Measurements from ENCODE around the gene ACAT2. TPM values are rescaled to one million over a fixed set of nuclear protein-coding genes. Genes with fewer than 3 reads are reported as not detected.
"Not testable (repeated sequence)": the region's sequence is repeated elsewhere in the genome, so short reads cannot be mapped to it uniquely, and the experiment has no call there.

Gene ACAT2
- total RNA-seq, 1 experiment from 2014 or later, result 18.8 TPM

DNA sequence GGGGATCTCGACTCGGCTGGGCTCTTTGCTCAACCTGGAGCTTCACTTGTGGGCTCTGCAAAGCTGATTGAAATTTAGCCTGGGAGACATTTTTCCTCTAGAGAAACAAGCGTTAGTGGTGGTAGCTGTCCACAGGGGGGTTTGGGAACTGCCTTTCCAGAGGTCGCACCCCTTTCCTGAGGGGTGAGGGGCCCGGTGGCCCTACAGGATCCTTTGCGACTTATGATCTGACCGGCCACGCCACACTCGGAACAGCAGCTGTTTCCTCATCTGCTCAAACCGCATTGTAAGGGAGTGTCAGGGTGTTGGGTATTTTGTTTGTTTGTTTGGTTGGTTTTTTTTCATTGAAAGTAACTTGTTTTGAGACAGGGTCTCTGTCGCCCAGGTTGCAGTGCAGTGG, 59.3 kb downstream of the ACAT2 start:
- in situ Hi-C loops (cut with HindIII; ENCODE audit: low pct_unique_long_range_greater_than_20kb, low sequenced_read_pairs), result no loop called here
- DNase-seq (ENCODE audit: low read depth), result no peak

DNA sequence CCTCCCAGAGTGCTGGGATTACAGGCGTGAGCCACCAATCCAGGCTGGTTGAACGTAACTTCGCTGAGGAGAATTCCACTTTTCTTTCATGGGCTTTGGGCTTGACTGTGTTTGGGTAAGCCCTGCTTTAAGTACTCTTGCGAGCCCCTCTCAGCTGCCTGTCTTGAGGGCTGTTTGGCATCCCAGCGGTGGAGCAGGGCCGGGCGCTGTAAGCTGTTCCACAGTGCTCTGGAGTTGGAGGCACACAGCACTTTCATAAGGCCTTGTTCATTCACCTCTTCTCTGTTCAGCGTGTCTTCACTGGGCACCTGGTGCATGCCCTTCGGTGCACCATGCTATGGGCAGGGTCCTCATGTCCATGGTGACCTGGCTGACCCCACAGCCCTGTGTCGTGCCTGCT, 59.9 kb downstream of the ACAT2 start:
- no peak for DNase-seq (ENCODE audit: low read depth)
- in situ Hi-C loops (cut with HindIII; ENCODE audit: low pct_unique_long_range_greater_than_20kb, low sequenced_read_pairs), result no loop called here

DNA sequence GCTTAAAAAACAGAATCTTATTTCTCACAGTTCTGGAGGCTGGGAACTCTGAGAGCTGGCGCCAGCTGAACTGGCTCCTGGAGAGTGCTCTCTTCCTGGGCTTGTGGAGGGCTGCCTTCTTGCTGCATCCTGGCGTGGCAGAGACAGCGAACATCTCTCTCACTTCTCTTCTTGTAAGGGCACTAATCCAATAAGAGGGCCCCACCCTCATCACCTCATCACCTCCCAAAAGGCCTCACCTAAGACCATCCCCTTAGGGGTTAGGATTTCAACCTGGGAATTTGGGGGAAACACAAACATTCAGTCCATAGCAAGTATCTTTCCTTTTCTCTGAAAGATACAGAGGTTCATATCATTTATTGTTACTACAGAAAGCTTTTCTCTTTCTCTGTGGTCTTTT, 62.1 kb downstream of the ACAT2 start:
- in situ Hi-C loops (cut with HindIII; ENCODE audit: low pct_unique_long_range_greater_than_20kb, low sequenced_read_pairs), result no loop called here
- no peak for DNase-seq (ENCODE audit: low read depth)

DNA sequence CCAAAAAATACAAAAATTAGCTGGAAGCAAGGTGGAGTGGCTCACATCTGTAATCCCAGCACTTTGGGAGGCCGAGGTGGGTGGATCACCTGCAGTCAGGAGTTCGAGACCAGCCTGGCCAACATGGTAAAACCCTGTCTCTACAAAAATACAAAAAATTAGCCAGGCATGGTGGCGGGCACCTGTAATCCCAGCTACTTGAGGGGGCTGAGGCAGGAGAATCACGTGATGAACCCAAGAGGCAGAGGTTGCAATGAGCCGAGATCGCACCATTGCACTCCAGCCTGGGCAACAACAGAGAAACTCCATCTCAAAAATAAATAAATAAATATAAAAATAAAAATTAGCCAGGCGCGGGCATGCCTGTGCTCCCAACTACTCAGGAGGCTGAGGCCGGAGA, 62.8 kb downstream of the ACAT2 start:
- DNase-seq (ENCODE audit: low read depth); in situ Hi-C loops (cut with HindIII; ENCODE audit: low pct_unique_long_range_greater_than_20kb, low sequenced_read_pairs): not testable (repeated sequence)

DNA sequence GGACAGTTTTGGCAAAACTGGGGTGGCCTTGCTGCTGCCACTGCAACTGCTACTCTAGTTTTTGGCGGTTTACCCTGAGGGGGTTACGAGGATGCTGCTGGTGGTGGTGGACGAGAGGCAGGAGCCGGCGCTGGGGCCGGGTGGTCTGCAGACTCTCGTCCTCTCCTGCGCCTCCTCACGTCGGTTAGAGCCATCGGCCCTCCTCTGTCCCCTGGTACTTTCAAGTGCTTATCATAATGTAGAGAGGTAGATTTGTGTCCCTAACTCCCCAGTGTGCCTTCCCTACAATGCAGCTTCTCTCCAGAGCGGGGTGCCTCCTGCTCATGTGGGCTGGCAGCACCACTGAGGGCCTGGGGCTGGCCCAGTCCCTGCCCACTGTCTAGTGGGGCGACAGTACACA, 64.2 kb downstream of the ACAT2 start:
- DNase-seq (ENCODE audit: low read depth), result no peak
- in situ Hi-C loops (cut with HindIII; ENCODE audit: low pct_unique_long_range_greater_than_20kb, low sequenced_read_pairs), result no loop called here

DNA sequence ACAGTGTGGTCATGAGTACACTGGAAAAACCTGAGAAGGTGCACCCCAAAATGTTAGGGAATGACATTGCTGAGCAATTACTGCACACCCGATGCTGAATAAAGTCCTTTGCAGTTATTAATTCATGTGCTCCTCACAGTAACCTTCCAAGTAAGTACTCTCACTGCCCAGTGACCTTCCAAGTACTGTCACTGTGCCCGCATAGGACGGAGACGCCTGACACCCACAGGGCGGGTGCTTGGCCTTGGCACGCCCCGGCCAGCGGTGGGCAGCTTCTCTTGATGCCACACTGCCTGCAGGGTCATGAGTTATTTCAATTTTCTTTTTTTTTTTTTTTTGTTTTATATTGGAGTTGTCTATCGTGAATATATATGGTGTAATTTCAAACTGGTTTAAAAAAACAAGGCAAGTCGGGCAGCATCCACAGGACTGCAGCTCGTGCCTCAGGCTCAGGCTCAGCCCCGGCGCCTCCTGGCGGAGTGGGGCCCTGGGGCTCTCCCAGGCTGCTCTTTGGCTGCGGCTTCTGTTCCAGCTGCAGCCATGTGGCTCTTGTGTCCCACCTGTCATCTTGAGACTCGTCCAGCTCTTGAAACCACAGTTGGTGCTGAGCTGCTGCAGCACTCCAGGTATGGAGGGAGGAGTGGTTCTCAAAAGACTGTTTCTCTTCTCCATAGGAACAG, 65.3 kb downstream of the ACAT2 start:
- DNase-seq (ENCODE audit: low read depth), result no peak
- in situ Hi-C loops (cut with HindIII; ENCODE audit: low pct_unique_long_range_greater_than_20kb, low sequenced_read_pairs), result no loop called here

DNA sequence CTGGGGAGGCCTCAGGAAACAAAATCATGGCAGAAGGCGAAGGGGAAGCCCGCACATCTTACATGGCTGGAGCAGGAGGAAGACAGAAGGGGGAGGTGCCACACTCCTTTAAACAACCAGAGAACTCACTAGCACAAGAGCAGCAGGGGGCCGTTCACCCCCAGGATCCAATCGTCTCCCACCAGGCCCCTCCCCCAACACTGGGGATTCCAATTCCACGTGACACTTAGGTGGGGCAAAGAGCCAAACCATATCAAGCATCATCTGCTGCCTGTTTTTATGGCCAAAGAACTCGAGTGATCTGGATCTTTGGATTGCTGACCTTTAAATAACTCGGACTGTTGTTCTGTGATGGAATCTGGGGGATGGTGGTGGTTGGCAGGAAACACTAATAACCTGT, 66.2 kb downstream of the ACAT2 start:
- in situ Hi-C loops (cut with HindIII; ENCODE audit: low pct_unique_long_range_greater_than_20kb, low sequenced_read_pairs), result no loop called here
- no peak for DNase-seq (ENCODE audit: low read depth)

Other genes starting within 250 kb of the ACAT2 start
- 30.8 and 32.6 TPM in 2 replicates for gene SOD2, start 68.8 kb upstream of the ACAT2 start, total RNA-seq (2014; rRNA removed; shearing (Covaris generic); ENCODE audit: low replicate concordance)
- 55.5 and 61.5 TPM in 2 replicates for gene WTAP, start 34.5 kb upstream of the ACAT2 start, total RNA-seq (2014; rRNA removed; shearing (Covaris generic); ENCODE audit: low replicate concordance)
- 81.5 and 83.4 TPM in 2 replicates for gene TCP1, start 27.6 kb downstream of the ACAT2 start, total RNA-seq (2014; rRNA removed; shearing (Covaris generic); ENCODE audit: low replicate concordance)
- 142 and 166 TPM in 2 replicates for gene MRPL18, start 28.4 kb downstream of the ACAT2 start, total RNA-seq (2014; rRNA removed; shearing (Covaris generic); ENCODE audit: low replicate concordance)
- gene PNLDC1, start 38.2 kb downstream of the ACAT2 start, total RNA-seq (2014; rRNA removed; shearing (Covaris generic); ENCODE audit: low replicate concordance), result not detected in 2 replicates
- not detected in 2 replicates for gene MAS1, start 128.9 kb downstream of the ACAT2 start, total RNA-seq (2014; rRNA removed; shearing (Covaris generic); ENCODE audit: low replicate concordance)
- gene IGF2R, start 207.0 kb downstream of the ACAT2 start, total RNA-seq (2014; rRNA removed; shearing (Covaris generic); ENCODE audit: low replicate concordance), result 42.8 and 58.9 TPM in 2 replicates